GM19238 (cell line): ENCODE measurements around the gene LMO4.

Experiments
- DNase-seq: peaks from one replicate; pipeline ENCODE4 v3.0.0; 2011; ENCODE audit warnings: low spot score; ENCODE audit not compliant: insufficient read length

Gene LMO4, protein sequence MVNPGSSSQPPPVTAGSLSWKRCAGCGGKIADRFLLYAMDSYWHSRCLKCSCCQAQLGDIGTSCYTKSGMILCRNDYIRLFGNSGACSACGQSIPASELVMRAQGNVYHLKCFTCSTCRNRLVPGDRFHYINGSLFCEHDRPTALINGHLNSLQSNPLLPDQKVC

DNA sequence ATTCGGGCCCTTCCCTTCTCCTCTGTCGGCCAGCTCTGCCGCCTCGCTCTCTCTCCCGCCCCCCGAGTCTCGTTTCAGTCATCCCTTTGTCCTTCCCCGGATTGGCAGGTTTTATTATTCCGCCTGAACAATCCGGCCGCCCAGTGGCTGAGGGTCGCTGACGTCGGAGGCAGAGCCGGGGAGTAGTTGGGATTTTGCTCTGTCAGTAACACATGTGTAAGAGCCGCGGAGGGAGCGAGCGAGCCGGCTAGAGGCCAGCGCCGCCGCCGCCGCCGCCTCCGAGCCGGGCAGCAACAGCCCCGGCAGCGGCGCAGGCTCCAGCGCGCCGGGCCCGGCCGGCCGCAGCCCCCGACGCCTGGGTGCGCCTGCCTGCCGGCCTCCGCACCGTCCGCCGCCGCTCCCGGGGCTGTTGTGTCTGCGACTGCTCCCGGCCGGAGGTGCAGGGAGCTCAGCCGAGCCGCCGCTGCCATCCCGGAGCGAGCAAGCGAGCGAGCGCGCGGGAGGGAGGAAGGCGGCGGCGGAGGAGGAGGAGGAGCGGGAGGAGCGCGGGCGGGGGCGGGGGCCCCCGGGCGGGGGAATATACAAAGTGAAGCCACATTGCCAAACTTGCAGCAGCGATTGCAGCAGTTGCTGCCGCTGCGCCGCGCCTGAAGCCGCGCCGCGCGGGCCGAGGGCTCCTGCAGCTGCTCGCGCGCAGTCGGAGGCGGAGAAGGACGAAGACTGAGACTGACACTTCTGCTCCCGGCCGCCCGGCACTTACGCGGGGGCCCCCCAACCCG, at the start of gene LMO4:
TSS of gene LMO4 (plus strand) at position 609 of the 779 bp plus-strand sequence. CDS start 3,136 bp downstream, outside the sequence.
- DNase-seq, result peak; percentile 77

DNA sequence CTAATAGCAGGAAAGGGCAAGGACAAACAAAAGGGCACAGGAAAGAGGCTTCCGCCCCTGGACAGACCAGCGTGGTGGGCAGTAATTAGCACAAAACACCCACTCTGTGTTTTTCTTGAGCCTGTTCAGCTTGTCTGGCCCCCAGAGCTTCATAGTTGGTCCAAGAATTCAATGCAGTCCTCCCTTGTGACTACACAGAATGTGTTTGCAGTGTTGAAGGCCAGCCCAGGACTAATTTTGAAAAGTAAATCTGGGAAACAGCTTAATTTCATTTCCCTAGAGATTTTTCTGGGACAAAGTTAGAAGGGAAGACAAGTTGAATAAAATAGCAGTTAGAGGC, 49.2 kb upstream of the LMO4 start:
- DNase-seq, result no peak

DNA sequence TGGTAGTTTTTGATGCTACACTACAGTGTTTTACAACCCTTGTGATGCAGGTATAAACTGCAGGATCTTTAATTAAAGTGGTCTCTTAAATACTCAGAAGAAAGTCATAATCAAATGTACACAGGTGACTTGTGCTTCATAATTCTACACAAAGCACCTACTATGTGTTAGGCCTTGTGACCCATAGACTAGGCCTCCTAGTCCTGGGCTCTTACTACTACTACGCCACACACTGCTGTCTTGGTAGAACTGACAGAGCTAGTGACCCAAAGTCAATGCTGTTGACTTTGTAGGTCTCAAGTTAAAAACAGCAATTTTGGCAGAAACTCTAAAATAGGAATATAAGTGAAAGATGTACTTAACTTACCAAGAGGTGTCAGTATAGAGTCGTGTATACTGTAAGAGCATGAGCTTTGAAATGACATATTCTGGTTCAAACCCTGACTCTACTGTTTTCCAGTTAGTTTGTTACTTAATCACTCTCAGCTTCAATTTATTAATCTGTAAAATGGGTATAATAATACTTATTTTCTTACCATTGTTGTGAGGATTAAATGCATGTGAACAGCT, 48.6 kb upstream of the LMO4 start:
- no peak for DNase-seq

DNA sequence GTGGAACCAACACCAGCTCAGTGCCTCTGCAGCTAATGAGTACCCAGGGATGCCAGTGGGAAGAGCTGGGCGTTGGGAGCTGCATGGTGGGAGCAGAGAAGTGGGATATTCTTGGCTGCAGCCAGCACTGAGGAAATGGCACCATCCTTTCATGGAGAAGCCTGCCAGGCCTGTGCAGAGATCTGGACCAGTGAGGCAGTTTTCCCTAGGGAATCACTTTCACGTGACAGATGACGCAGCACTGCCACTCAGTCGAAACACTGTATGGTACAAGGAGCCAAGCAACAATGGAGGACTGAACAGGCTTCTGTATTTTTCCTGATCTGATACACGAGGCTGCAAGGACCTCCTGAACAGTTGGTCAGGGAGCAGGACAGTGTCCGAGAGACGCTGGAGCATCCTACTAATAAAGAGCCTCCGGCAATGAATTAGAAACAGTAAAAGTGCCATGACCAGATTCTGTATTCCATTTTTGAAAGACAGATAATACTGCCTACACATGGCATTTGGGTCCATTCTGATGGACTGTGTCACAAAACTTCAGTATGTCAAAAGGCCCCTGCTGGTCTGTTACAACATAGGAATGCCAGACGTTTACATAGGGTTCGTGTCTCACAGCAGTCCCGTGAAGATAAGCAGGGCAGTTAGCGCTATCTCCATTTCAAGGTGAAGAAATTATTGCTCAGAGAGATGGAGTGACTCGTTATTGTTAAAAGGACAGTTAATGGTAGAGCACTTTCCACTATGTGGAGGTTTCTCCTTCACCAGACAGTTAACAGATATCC, 44.0 kb upstream of the LMO4 start:
- DNase-seq, result no peak

DNA sequence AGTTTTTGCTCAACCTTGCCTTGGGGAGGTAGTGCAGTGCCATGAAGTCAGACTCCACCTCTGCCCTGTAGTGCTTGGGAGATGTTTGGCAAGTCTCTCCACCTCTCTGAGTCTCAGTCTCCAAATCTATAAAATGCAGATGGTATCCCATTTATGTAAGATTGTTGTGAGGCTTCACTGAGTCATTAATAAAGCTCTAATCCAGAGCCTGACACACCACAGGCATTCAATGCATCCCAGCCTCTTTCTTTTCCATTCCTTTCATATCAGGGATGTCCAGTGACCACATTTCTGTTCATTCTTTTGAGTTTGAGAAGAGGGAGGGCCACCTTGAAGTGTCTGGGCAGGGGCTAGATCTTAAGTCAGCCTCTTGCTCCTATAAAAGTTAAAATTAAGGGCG, 37.6 kb upstream of the LMO4 start:
- no peak for DNase-seq

DNA sequence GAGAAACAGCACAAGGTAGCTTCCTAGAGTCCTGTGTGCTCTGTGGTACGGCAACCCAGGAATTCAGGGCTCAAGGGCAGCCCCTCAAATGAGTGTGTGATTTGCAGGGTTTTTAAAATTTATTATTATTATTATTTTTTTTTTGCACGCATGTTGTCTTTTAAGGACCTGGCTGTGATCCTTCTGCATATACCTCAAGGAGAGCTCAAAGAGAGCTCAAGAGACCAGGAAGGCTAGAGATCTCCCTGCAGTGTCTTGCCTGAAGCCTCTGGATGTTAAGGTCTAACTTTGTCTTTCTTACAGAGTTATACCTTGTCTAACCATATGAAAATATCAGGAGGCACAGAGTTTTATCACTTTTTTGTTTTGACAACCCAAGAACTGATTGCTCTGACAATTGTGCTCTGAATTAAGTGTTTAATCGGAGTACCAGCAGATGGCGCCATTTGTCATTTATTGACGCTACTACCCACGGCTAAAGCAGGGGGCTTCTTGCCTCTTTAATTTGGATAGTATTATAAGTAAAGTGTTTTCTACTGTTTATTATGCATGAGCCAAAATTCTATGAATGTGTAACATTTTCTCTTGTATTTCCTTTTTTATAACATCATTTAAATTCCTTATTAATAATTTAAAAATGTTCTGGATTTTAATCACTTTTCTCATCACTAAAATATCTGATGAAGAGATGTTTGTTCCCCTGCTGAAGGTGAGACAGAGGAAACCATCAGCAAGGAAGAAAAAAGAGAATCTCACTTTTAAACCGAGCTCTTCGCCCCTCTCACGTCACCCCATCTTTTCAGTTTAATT, 35.8 kb upstream of the LMO4 start:
- no peak for DNase-seq

DNA sequence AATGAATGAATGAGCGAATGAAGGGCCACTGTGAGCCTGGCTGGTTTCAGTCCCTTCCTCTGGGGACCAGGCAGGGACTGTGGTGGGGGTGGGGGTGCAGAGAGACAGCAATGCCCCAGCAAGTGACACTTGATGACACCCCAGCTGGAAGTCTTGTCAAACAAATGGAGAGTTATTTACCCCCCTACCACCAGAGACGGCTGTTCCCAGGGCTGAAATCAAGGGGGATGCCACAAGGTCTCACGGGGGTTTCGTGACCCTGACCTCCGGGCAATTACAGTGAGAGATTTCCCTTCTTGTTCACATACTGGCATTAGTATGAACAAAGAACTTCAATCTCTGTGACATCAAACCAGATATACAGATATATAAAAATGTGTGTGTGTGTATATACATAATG, 34.0 kb upstream of the LMO4 start:
- DNase-seq, result no peak

DNA sequence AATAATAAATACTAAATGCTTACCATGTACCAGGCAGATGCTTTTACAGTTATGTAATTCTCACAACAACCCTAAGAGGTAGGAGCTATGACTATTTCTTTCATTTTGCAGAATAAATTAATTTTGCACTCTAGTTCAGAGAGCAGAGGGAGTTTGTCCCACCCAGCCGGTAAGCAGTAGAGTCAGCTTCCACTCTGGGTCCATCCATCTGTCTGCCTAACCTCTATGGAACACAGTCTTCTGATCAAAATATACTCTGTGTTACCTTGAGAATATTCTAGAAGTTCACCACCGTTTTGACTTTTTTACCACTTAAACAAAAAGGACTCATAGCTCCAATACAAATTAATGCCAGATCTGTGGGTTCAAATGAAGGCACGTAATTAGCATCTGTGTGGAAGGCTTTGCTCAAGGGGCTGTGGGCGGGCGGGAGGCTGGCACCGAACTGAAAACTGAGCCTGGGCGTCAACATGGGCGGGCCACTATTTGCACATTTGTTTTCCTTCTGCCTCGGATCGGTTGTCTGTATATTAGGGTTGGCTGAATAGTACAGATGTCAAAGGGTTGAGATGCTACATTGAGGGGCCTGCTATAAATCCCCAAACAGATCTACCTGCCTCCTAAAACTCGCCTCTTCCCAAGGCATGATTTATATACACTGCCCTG, 33.1 kb upstream of the LMO4 start:
- no peak for DNase-seq

DNA sequence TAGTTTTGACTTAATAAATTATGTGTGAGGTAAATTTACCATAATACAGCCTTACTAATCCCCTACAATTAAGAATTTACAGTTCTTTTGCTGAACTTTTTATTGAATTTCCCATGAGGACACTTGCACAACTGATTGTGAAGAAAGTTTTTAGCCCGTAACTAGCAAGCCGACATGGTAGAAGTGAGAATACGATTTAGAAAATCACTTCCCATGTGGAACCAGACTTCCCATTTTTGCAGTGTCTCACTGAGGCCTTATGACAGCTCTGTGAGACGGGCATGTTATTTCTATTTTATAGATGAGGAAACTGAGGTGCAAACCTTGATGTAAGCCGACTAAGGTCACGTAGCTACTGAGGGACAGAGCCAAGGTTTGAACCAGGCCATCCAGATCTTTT, 32.5 kb upstream of the LMO4 start:
- no peak for DNase-seq

DNA sequence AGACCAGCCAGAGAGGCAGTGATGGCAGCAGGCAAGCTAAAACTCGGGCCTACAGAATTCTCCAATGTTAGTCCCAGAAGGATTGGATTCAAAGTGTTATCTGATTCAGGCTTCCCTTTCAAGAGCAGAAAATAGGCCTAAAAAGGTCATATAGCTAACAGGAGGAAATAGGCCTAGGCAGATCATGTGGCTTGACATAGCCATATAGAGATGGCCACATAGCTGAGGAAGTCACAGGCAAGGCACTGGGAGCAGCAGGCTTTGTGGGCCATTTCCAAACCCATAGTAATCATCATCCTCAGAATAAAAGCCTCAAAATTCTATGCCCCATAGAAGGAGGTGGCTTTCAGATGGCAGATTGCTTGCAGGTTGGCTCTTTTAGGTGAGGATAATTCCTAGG, 29.0 kb upstream of the LMO4 start:
- DNase-seq, result no peak

DNA sequence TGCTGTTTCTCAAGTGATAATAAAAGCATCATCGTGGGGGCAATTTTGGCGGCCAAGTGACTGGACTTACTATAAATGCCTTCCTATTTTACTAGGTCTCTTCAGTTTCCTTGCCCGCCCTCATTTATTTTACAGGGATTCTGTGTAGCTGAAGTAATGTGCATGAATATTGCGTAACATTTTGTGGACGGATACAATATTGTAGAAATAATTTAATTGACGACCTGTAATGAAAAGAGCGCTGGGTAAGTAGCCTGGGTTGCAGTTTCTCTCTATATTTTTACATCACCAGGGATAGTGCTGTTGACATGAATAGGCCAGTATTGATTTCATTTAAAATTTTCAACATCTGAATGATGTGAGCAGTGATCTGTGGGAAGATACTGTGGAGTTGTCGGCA, 28.1 kb upstream of the LMO4 start:
- no peak for DNase-seq

DNA sequence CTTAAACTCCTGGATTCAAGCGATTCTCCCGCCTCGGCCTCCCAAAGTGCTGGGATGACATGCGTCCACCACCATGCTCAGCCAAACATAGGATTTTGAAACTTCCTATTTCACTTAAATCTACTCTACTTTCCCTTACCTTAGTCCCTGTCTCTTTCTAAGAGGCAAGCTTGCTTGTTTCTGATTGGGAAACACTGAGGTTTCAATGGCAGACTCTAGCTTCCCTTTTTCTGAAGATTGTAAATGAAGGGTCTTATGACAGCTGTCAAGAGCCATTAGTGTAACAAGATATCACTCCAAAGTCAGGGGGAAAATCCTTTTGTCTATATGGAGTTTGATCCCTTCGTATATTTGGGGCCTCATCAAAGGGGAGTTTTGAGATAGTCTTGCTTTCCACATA, 23.5 kb upstream of the LMO4 start:
- DNase-seq, result no peak

DNA sequence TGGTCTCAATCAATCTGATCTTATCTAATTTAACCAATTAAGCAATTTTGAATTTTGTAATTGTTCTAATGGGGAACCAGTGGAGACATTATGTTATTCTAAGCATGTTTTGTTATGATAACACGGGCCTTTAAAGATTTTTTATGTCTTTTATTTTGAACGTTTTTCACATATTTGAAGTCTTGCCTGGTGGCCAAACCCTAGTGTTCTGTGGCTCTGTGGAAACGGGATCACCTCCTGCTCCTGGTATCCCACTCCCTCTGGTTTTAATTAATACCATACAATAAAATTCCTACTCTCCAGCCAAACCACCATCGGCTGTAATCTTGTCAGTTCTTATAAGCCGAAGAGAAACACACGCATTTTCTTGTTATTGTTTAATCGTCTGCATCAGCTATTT, 22.9 kb upstream of the LMO4 start:
- DNase-seq, result no peak

DNA sequence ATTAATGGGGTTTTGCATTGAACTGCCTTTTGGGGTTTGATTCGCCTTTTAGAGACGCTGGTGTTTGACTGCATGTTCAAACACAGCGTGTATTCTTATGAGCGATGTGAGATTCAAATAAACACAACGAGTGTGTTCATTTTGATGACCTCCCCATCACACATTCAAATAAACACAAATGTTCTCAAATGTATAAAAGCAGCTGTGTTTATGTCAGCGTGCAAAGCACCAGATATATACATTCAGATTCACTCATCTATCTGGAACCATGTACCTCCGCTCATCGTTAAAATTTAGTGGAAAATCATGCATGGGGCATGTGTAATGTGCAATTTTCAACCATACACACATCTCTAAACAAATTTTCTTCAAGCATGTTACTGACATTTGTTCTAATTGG, 21.4 kb upstream of the LMO4 start:
- no peak for DNase-seq

DNA sequence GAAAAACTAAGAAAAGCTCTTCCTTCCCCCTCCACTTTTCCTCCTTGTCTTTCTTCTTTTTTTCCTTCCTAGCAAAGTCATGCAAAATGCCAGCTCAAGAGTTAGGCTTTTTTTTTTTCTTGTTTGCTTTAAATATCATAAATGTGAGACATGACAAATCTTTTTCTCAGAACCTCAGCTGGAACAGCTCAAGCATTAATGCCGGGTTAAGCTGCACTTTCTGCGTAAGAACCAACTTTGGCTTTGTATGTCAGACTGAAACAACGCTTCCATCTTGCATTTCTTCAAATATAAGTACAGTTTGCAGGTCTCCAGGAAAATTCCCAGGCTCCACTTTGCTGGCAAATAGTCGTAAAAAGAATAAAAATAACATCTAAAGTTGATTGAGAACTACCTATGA, 20.7 kb upstream of the LMO4 start:
- no peak for DNase-seq

DNA sequence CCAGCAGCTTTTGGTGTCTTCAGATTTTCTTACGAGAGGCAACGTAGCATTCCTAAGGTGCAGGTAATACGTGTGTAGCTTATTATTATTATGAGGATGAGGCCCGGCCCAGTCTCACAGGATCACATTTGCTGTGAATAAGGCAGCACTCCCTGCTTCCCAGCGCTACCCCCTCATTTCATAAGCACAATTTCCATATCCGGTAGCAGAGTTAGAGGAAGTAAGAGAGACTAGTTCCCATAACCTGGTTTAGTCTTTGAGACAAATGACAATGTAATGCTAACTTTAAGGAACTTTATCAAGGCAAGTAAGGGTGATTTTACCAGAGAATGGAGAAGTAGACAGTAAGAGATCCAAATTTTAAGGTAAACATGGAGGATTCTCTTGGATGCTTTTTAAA, 14.6 kb upstream of the LMO4 start:
- DNase-seq, result no peak

DNA sequence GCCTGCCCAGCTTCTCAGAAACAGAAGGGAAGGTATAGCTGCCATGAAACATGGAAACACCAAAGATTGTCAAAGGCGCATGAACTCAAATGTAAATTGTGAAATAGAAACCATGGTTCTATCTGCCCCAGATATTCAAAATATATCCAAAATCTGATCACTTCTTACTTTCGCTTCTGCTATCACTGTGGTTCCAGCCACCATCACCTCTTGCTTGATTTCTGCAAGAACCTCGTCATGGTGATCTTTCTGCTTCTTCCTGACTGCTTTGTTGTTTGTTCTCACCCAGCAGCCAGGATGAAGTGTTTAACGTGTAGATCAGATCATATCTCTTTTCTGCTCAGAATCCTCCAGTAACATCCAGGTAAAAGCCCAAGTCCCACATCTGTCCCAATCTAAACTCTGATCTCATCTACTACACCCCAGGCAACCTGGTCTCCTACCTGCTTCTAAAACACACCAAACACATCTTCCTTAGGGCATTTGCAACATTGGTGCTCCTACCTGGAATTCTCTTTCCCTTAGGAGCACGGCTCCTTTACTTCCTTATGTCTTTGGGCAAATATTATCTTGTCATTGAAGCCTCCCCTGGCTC, 10.5 kb upstream of the LMO4 start:
- no peak for DNase-seq

DNA sequence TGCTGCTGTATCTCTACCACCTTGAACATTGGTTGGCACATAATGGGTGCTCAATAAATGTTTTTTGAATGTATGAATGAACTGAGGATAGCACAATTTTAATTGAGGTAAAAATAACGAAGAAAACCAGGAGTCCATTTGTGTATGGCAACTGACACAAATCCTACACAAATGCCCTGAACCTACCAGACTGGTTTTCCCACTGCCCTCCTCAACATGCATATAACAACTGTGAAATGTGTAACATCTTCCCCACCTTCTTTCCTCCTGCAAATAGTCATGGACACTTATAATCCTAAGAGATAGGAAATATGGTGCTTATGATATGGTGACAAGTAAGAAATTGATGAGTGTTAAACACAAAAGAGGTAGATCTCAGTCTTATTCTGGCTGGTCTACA, 9.9 kb upstream of the LMO4 start:
- DNase-seq, result no peak

DNA sequence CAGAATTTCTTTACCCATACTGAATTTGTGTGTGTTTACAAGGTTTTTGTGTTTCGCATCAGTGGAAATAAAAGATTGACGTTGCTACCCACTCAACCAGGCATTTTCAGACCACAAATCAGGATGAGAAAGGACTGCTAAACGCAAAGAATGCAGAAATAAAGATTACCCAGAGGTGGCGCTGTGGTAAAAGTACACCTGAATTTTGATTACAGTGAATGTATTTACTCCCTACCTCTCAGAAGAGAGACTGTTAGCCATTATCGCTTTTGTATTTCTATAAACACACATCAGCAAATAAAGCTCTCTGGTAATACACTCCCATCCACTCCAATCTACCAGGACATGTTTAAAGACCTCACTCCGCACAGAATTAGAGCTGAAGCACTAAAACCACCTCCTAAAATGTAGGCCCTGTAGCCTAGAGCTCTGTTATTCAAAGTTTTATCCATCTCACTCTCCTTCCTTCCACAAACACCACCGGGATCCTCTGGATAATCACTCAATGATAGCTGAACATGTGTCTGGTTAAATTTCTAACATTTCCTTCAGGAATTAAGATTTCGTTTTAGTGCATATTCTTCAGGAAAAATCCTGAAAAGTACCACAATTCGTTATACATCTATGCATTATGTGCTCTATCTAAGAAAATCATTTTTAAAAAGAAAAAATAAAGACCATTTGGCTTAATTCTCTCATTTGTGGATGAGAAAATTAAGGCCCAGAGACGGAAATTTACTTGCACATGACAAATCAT, 2.5 kb upstream of the LMO4 start:
- no peak for DNase-seq
